Neural cell (in vitro differentiated cells): Measurements from ENCODE around the gene KIF13A. TPM values are rescaled to one million over a fixed set of nuclear protein-coding genes. Genes with fewer than 3 reads are reported as not detected.

Experiments
- H2AFZ ChIP-seq: fragments of 200-600, 300-800 bp; sonication (generic), shearing (Covaris generic); 2 replicates; pipeline ENCODE4 v1.6.0; 2014; ENCODE audit warnings: low read depth, mild to moderate bottlenecking, antibody characterized with exemption, low read length, moderate library complexity
- H3F3A ChIP-seq: fragments of 200-600 bp; shearing (Covaris generic); 2 replicates; pipeline ENCODE4 v1.6.1; 2016; ENCODE audit warnings: mild to moderate bottlenecking, moderate library complexity, mixed read lengths, antibody characterized with exemption, low read length; ENCODE audit not compliant: insufficient read depth, poor library complexity, severe bottlenecking
- H3K27ac ChIP-seq: fragments of 200-600, 300-800 bp; sonication (generic), shearing (Covaris generic); 2 replicates; pipeline ENCODE4 v1.5.1; 2014; ENCODE audit warnings: mild to moderate bottlenecking, low read length, moderate library complexity
- H3K27me3 ChIP-seq: fragments of 300-800, 200-600 bp; sonication (generic), shearing (Covaris generic); 2 replicates; pipeline ENCODE4 v1.6.0; 2014; ENCODE audit warnings: mild to moderate bottlenecking, low read depth, low read length, moderate library complexity; ENCODE audit not compliant: insufficient read depth
- H3K36me3 ChIP-seq: fragments of 300-800, 200-600 bp; sonication (generic), shearing (Covaris generic); 2 replicates; pipeline ENCODE4 v1.5.1; 2014; ENCODE audit warnings: mild to moderate bottlenecking, antibody characterized with exemption, low read length, moderate library complexity; ENCODE audit not compliant: insufficient read depth
- H3K4me2 ChIP-seq: fragments of 300-800, 200-600 bp; sonication (generic), shearing (Covaris generic); 2 replicates; pipeline ENCODE4 v1.6.0; 2014; ENCODE audit warnings: mild to moderate bottlenecking, low read length
- H3K4me3 ChIP-seq: fragments of 300-800, 200-600 bp; sonication (generic), shearing (Covaris generic); 2 replicates; pipeline ENCODE4 v1.5.1; 2014; ENCODE audit warnings: mild to moderate bottlenecking, low read length, moderate library complexity
- H3K79me2 ChIP-seq: fragments of 200-600 bp; shearing (Covaris generic); replicated peaks from 2 replicates; pipeline ENCODE4 v1.6.0; 2014; ENCODE audit warnings: mild to moderate bottlenecking, low read length, moderate library complexity; ENCODE audit not compliant: insufficient read depth
- H3K9ac ChIP-seq: fragments of 300-800, 200-600 bp; sonication (generic), shearing (Covaris generic); 2 replicates; pipeline ENCODE4 v1.6.1; 2016; ENCODE audit warnings: mild to moderate bottlenecking, low read length, mixed read lengths
- H3K9me2 ChIP-seq: fragments of 200-600 bp; shearing (Covaris generic); 2 replicates; pipeline ENCODE4 v1.6.1; 2016; ENCODE audit warnings: mild to moderate bottlenecking, low read length, mixed read lengths; ENCODE audit not compliant: insufficient read depth
- H3K9me3 ChIP-seq: fragments of 200-600, 300-800 bp; sonication (generic), shearing (Covaris generic); 2 replicates; pipeline ENCODE4 v1.6.1; 2016; ENCODE audit warnings: mild to moderate bottlenecking, mixed run types, low read length, moderate library complexity, mixed read lengths
- H4K20me1 ChIP-seq: fragments of 200-600 bp; shearing (Covaris generic); 2 replicates; pipeline ENCODE4 v1.6.1; 2016; ENCODE audit warnings: mild to moderate bottlenecking, mixed run types; ENCODE audit not compliant: insufficient read depth
- EP300 ChIP-seq: fragments of 450-650 bp; conservative IDR thresholded peaks from 2 replicates; pipeline ENCODE4 v1.6.1; 2014; ENCODE audit warnings: antibody characterized with exemption, mild to moderate bottlenecking, moderate library complexity; ENCODE audit not compliant: poor library complexity, severe bottlenecking
- EZH2 ChIP-seq: fragments of 200-600, 300-800 bp; shearing (Covaris generic), sonication (generic); IDR thresholded peaks from 2 replicates; pipeline ENCODE4 v1.6.1; 2014; ENCODE audit warnings: antibody characterized with exemption, low read length, borderline replicate concordance, mild to moderate bottlenecking; ENCODE audit not compliant: insufficient read depth, poor library complexity, severe bottlenecking
- MXI1 ChIP-seq: fragments of 450-650 bp; conservative IDR thresholded peaks from 2 replicates; pipeline ENCODE4 v1.6.1; 2014; ENCODE audit warnings: antibody characterized with exemption, mild to moderate bottlenecking; ENCODE audit not compliant: poor library complexity, severe bottlenecking
- POLR2AphosphoS5 ChIP-seq: IDR thresholded peaks from 2 replicates; pipeline ENCODE4 v1.6.1; 2012
- RAD21 ChIP-seq: fragments of 450-650 bp; conservative IDR thresholded peaks from 2 replicates; pipeline ENCODE4 v1.6.1; 2014; ENCODE audit warnings: antibody characterized with exemption, mild to moderate bottlenecking, moderate library complexity
- SMC3 ChIP-seq: fragments of 450-650 bp; conservative IDR thresholded peaks from 2 replicates; pipeline ENCODE4 v1.6.1; 2014; ENCODE audit warnings: antibody characterized with exemption, mild to moderate bottlenecking, moderate library complexity; ENCODE audit not compliant: poor library complexity
- TAF1 ChIP-seq: IDR thresholded peaks from 2 replicates; pipeline ENCODE4 v1.6.1; 2012; ENCODE audit warnings: low read depth
- polyA plus RNA-seq: library from polyadenylated mRNA; depleted of rRNA; stranded (reverse); fragments of >200 nt; gene quantifications from 2 replicates; pipeline ENCODE4 v1.2.3, GENCODE V29; 2014
- TF ChIP-seq, protein P1 (sequence below): IDR thresholded peaks from 2 replicates; pipeline ENCODE4 v1.6.1; 2012; ENCODE audit warnings: borderline replicate concordance
- TF ChIP-seq, protein P2 (sequence below): fragments of 450-650 bp; IDR thresholded peaks from 2 replicates; pipeline ENCODE4 v1.5.1; 2014; ENCODE audit warnings: antibody characterized with exemption, mild to moderate bottlenecking, moderate library complexity; ENCODE audit not compliant: poor library complexity, severe bottlenecking

The KIF13A gene
- polyA plus RNA-seq, 1 donor from 2014 or later: 9.4 TPM

DNA sequence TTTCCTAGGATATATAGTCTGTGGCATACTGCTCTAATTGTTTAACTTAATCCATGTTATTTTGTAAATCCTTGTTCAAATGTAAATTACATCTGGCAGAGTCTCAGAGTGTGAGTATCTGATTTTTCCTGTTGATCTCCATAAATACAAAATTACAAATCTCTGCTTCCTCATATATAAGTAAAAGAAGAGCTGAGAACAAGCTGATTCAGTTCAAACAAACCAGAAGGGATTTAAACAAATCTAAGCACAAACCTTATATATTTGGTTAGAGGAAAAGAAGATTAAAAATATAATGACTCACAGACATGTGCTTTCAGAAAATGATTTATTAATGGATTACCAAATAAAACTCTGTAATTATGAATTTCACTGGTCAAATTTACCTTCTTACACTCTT, 37.3 kb downstream of the KIF13A start:
- H3K27me3 ChIP-seq: no peaks in the 10 kb centered on the region
- H3K27ac ChIP-seq: no peak overlapping the region
- H3F3A ChIP-seq: no peaks in the 10 kb centered on the region
- no peak overlapping the region for H2AFZ ChIP-seq
- H3K9me2 ChIP-seq: no peaks in the 10 kb centered on the region
- no peaks in the 10 kb centered on the region for H3K36me3 ChIP-seq
- no peak overlapping the region for H3K4me2 ChIP-seq
- no peak overlapping the region for H3K4me3 ChIP-seq
- H3K79me2 ChIP-seq: no peaks in the 10 kb centered on the region
- H3K9ac ChIP-seq: no peak overlapping the region
- H3K9me3 ChIP-seq: no peaks in the 10 kb centered on the region
- no peak for TF ChIP-seq TAF1
- TF ChIP-seq SMC3: no peak
- TF ChIP-seq, protein P1, sequence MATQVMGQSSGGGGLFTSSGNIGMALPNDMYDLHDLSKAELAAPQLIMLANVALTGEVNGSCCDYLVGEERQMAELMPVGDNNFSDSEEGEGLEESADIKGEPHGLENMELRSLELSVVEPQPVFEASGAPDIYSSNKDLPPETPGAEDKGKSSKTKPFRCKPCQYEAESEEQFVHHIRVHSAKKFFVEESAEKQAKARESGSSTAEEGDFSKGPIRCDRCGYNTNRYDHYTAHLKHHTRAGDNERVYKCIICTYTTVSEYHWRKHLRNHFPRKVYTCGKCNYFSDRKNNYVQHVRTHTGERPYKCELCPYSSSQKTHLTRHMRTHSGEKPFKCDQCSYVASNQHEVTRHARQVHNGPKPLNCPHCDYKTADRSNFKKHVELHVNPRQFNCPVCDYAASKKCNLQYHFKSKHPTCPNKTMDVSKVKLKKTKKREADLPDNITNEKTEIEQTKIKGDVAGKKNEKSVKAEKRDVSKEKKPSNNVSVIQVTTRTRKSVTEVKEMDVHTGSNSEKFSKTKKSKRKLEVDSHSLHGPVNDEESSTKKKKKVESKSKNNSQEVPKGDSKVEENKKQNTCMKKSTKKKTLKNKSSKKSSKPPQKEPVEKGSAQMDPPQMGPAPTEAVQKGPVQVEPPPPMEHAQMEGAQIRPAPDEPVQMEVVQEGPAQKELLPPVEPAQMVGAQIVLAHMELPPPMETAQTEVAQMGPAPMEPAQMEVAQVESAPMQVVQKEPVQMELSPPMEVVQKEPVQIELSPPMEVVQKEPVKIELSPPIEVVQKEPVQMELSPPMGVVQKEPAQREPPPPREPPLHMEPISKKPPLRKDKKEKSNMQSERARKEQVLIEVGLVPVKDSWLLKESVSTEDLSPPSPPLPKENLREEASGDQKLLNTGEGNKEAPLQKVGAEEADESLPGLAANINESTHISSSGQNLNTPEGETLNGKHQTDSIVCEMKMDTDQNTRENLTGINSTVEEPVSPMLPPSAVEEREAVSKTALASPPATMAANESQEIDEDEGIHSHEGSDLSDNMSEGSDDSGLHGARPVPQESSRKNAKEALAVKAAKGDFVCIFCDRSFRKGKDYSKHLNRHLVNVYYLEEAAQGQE: no peak
- TF ChIP-seq RAD21: no peak
- no peak for TF ChIP-seq POLR2AphosphoS5
- TF ChIP-seq, protein P2, sequence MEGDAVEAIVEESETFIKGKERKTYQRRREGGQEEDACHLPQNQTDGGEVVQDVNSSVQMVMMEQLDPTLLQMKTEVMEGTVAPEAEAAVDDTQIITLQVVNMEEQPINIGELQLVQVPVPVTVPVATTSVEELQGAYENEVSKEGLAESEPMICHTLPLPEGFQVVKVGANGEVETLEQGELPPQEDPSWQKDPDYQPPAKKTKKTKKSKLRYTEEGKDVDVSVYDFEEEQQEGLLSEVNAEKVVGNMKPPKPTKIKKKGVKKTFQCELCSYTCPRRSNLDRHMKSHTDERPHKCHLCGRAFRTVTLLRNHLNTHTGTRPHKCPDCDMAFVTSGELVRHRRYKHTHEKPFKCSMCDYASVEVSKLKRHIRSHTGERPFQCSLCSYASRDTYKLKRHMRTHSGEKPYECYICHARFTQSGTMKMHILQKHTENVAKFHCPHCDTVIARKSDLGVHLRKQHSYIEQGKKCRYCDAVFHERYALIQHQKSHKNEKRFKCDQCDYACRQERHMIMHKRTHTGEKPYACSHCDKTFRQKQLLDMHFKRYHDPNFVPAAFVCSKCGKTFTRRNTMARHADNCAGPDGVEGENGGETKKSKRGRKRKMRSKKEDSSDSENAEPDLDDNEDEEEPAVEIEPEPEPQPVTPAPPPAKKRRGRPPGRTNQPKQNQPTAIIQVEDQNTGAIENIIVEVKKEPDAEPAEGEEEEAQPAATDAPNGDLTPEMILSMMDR: no peak
- TF ChIP-seq MXI1: no peak
- no peak for TF ChIP-seq EP300
- TF ChIP-seq EZH2: no peak
- no peaks in the 10 kb centered on the region for H4K20me1 ChIP-seq

DNA sequence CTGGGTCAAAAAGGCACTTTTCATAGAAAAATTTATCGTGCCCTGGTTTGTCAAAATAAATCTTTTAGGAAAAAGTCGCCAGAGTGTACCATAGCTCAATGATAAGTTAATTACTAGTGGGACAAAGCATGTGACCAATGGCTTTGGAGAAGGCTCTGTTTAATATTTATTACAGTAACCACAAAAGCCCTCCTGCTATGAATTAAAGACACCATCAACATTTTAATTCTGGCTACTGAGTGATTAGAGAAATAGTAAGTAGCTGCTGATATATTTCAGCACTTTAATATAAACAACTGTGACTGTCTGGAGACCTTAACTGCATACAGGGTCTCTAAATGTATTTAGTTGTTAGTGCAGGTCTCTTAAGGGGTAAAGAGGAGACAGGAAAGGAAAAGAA, 38.3 kb downstream of the KIF13A start:
- H3K9ac ChIP-seq: no peak overlapping the region
- H3K4me2 ChIP-seq: no peak overlapping the region
- no peaks in the 10 kb centered on the region for H4K20me1 ChIP-seq
- H3K4me3 ChIP-seq: no peak overlapping the region
- H3K9me3 ChIP-seq: no peaks in the 10 kb centered on the region
- no peak for TF ChIP-seq EZH2
- no peak for TF ChIP-seq TAF1
- no peak for TF ChIP-seq RAD21
- no peak for TF ChIP-seq MXI1
- TF ChIP-seq SMC3: no peak
- no peak for TF ChIP-seq POLR2AphosphoS5
- TF ChIP-seq, protein P1: no peak
- TF ChIP-seq, protein P2: no peak
- no peak for TF ChIP-seq EP300
- H3K9me2 ChIP-seq: no peaks in the 10 kb centered on the region
- H2AFZ ChIP-seq: no peak overlapping the region
- no peaks in the 10 kb centered on the region for H3K79me2 ChIP-seq
- no peaks in the 10 kb centered on the region for H3F3A ChIP-seq
- H3K27ac ChIP-seq: no peak overlapping the region
- H3K27me3 ChIP-seq: no peaks in the 10 kb centered on the region
- no peaks in the 10 kb centered on the region for H3K36me3 ChIP-seq
